Ishikawa (cell line): ENCODE data around the gene PHF13.

Source experiments
- CEBPB ChIP-seq: IDR thresholded peaks from 2 replicates; pipeline ENCODE4 v1.6.1; 2012
- CREB1 ChIP-seq: IDR thresholded peaks from 2 replicates; pipeline ENCODE4 v1.6.1; 2012; ENCODE audit warnings: low read depth
- EGR1 ChIP-seq: IDR thresholded peaks from 2 replicates; pipeline ENCODE4 v1.6.1; 2012
- EP300 ChIP-seq: IDR thresholded peaks from 2 replicates; pipeline ENCODE4 v1.6.1; 2012; ENCODE audit warnings: borderline replicate concordance
- FOXM1 ChIP-seq: IDR thresholded peaks from 2 replicates; pipeline ENCODE4 v1.6.1; 2012; ENCODE audit warnings: low read depth, borderline replicate concordance
- MAX ChIP-seq: IDR thresholded peaks from 2 replicates; pipeline ENCODE4 v1.6.1; 2012
- NFIC ChIP-seq: IDR thresholded peaks from 2 replicates; pipeline ENCODE4 v1.6.1; 2012
- RAD21 ChIP-seq: IDR thresholded peaks from 2 replicates; pipeline ENCODE4 v1.6.1; 2012; ENCODE audit warnings: low read depth
- REST ChIP-seq: IDR thresholded peaks from 2 replicates; pipeline ENCODE4 v1.6.1; 2012; ENCODE audit warnings: low read depth, mild to moderate bottlenecking
- TAF1 ChIP-seq: IDR thresholded peaks from 2 replicates; pipeline ENCODE4 v1.6.1; 2012; ENCODE audit warnings: low read depth, mild to moderate bottlenecking
- TCF12 ChIP-seq: IDR thresholded peaks from 2 replicates; pipeline ENCODE4 v1.6.1; 2012; ENCODE audit warnings: low read depth
- TEAD4 ChIP-seq: IDR thresholded peaks from 2 replicates; pipeline ENCODE4 v1.6.1; 2012
- USF1 ChIP-seq: IDR thresholded peaks from 2 replicates; pipeline ENCODE4 v1.6.1; 2012
- YY1 ChIP-seq: IDR thresholded peaks from 2 replicates; pipeline ENCODE4 v1.6.1; 2012; ENCODE audit warnings: low read depth
- ZBTB7A ChIP-seq: IDR thresholded peaks from 2 replicates; pipeline ENCODE4 v1.6.1; 2012; ENCODE audit warnings: low read depth

PHF13 gene

GRCh38 chr1:6591222-6591621, 22.3 kb upstream of the PHF13 start:
- TF ChIP-seq FOXM1, result no peak
- no peak for TF ChIP-seq EP300
- TF ChIP-seq EGR1, result no peak
- TF ChIP-seq ZBTB7A, result no peak

GRCh38 chr1:6591644-6592043, 21.9 kb upstream of the PHF13 start:
- TF ChIP-seq EGR1 (no peak), CREB1 (no peak), EP300 (no peak), TEAD4 (no peak), REST (no peak), NFIC (no peak), ZBTB7A (no peak), TAF1 (no peak), MAX (no peak), USF1 (no peak), FOXM1 (no peak), CEBPB (no peak), RAD21 (no peak)

- TF ChIP-seq MAX (no peak), EGR1 (no peak), RAD21 (no peak), TCF12 (no peak), REST (no peak), CEBPB (no peak), ZBTB7A (no peak), TEAD4 (no peak), CREB1 (no peak), TAF1 (no peak), USF1 (no peak)
Observed at GRCh38 chr1:6592441-6592840, 21.1 kb upstream of the PHF13 start.

GRCh38 chr1:6592865-6593593, 20.5 kb upstream of the PHF13 start:
- no peak for TF ChIP-seq CREB1
- TF ChIP-seq FOXM1, result no peak
- no peak for TF ChIP-seq TAF1
- TF ChIP-seq YY1, result no peak
- no peak for TF ChIP-seq TCF12
- TF ChIP-seq MAX, result no peak
- TF ChIP-seq EGR1, result no peak
- no peak for TF ChIP-seq USF1
- no peak for TF ChIP-seq CEBPB
- TF ChIP-seq EP300, result no peak
- TF ChIP-seq TEAD4, result no peak
- TF ChIP-seq NFIC, result no peak
- TF ChIP-seq ZBTB7A, result no peak

- TF ChIP-seq RAD21 (no peak), TAF1 (no peak), CEBPB (no peak), ZBTB7A (no peak), USF1 (no peak), EGR1 (no peak), CREB1 (no peak)
Observed at GRCh38 chr1:6593810-6594209, 19.7 kb upstream of the PHF13 start.
